Esophagus (tissue), 2 donors: ENCODE measurements around the gene TMEM256. TPM values are rescaled to one million over a fixed set of nuclear protein-coding genes. Genes with fewer than 3 reads are reported as not detected.

Experiments
- H3K27ac ChIP-seq, 2 donors: one replicate each; pipeline ENCODE4 v1.5.1; 2013; ENCODE audit warnings: low read depth in 2 of 2, mild to moderate bottlenecking in 2 of 2, inconsistent platforms in 1 of 2, low read length in 1 of 2, moderate library complexity in 1 of 2
- H3K27me3 ChIP-seq, 2 donors: one replicate each; pipeline ENCODE4 v1.6.1; 2013; ENCODE audit warnings: low read length in 2 of 2, control low read depth in 1 of 2, mild to moderate bottlenecking in 1 of 2; ENCODE audit not compliant: insufficient read depth in 2 of 2, control insufficient read depth in 1 of 2
- H3K36me3 ChIP-seq, 2 donors: one replicate each; pipeline ENCODE4 v1.6.1; 2013; ENCODE audit warnings: low read length in 1 of 2; ENCODE audit not compliant: control insufficient read depth in 2 of 2, insufficient read depth in 2 of 2
- H3K4me1 ChIP-seq, 2 donors: one replicate each; pipeline ENCODE4 v1.6.1; 2013; ENCODE audit warnings: low read length in 1 of 2; ENCODE audit not compliant: control insufficient read depth in 2 of 2, insufficient read depth in 2 of 2
- H3K4me3 ChIP-seq, 2 donors: one replicate each; pipeline ENCODE4 v1.5.1; 2013; ENCODE audit warnings: low read length in 2 of 2, mild to moderate bottlenecking in 2 of 2, low read depth in 1 of 2, moderate library complexity in 1 of 2
- H3K9me3 ChIP-seq, 2 donors: one replicate each; pipeline ENCODE4 v1.6.1; 2013; ENCODE audit warnings: mild to moderate bottlenecking in 2 of 2, low read depth in 1 of 2, low read length in 1 of 2, moderate library complexity in 1 of 2; ENCODE audit not compliant: control insufficient read depth in 2 of 2, insufficient read depth in 1 of 2
- WGBS, 2 donors: extraction: QIAGEN DNeasy Blood & Tissue Kit; methylation state at CpG; one replicate each; pipeline ENCODE4 v1.1.7; 2013; 5-methylcytosine and 5-hydroxymethylcytosine counted together
- polyA plus RNA-seq, 2 donors: library from polyadenylated mRNA; stranded (reverse); fragments of 200-250 nt; gene quantifications; one replicate each; pipeline ENCODE4 v1.2.3, GENCODE V29; 2013
- donor health status: healthy with polysubstance abuse.
- donor health status: Bipolar disorder and iron deficiency.

The TMEM256 gene
- polyA plus RNA-seq, 2 donors = 105 to 158 TPM

GRCh38 chr17:7409716-7410115 lies 5.8 kb upstream of the TMEM256 start:
- WGBS, 2 donors = 90 to 91% methylated on average over 6 of the region's 6 CpGs
- no peaks in the 10 kb centered on the region for H3K27me3 ChIP-seq
- peaks cover 0 to 2% of the 10 kb centered on the region in 2 donors for H3K4me1 ChIP-seq

GRCh38 chr17:7408863-7409262 lies 5.0 kb upstream of the TMEM256 start:
- no peaks in the 10 kb centered on the region for H3K27me3 ChIP-seq
- no peak overlapping the region for H3K27ac ChIP-seq

More at GRCh38 chr17:7409716-7410115, 5.8 kb upstream of the TMEM256 start:
- peaks cover 0 to 7% of the 10 kb centered on the region in 2 donors for H3K36me3 ChIP-seq
- no peak overlapping the region for H3K27ac ChIP-seq
- no peak overlapping the region for H3K4me3 ChIP-seq
- H3K9me3 ChIP-seq = no peaks in the 10 kb centered on the region

GRCh38 chr17:7408252-7408727 lies 4.4 kb upstream of the TMEM256 start:
- Histone ChIP-seq H3K27me3 (no peaks in the 10 kb centered on the region), H3K4me3 (no peak overlapping the region), H3K9me3 (no peaks in the 10 kb centered on the region), H3K36me3 (peaks cover 0 to 7% of the 10 kb centered on the region in 2 donors), H3K27ac (no peak overlapping the region), H3K4me1 (peaks cover 0 to 2% of the 10 kb centered on the region in 2 donors)
- WGBS, 2 donors = 70 to 78% methylated on average over 41 to 58 of the region's 58 CpGs

More at GRCh38 chr17:7408863-7409262, 5.0 kb upstream of the TMEM256 start:
- H3K4me3 ChIP-seq = no peak overlapping the region
- peaks cover 0 to 2% of the 10 kb centered on the region in 2 donors for H3K4me1 ChIP-seq
- WGBS, 2 donors = 73 to 75% methylated on average over 6 of the region's 6 CpGs
- H3K36me3 ChIP-seq = peaks cover 0 to 7% of the 10 kb centered on the region in 2 donors
- no peaks in the 10 kb centered on the region for H3K9me3 ChIP-seq

GRCh38 chr17:7407485-7408251 lies 3.8 kb upstream of the TMEM256 start, which contains the start of gene NLGN2:
NLGN2 (plus strand) TSS chr17:7407845; CDS start chr17:7408256, 411 bp downstream.
- Histone ChIP-seq H3K36me3 (peaks cover 0 to 7% of the 10 kb centered on the region in 2 donors), H3K27me3 (no peaks in the 10 kb centered on the region), H3K4me3 (no peak within 1 kb of the TSS), H3K4me1 (peaks cover 2 to 6% of the 10 kb centered on the region in 2 donors), H3K9me3 (no peaks in the 10 kb centered on the region), H3K27ac (no peak within 1 kb of the TSS)
- 52 to 61% methylated on average over 10 to 11 of the region's 12 CpGs for WGBS, 2 donors

GRCh38 chr17:7407082-7407481 lies 3.2 kb upstream of the TMEM256 start:
- Histone ChIP-seq H3K4me3 (no peak overlapping the region), H3K27ac (no peak overlapping the region), H3K36me3 (peaks cover 0 to 7% of the 10 kb centered on the region in 2 donors), H3K9me3 (no peaks in the 10 kb centered on the region), H3K4me1 (peaks cover 2 to 6% of the 10 kb centered on the region in 2 donors), H3K27me3 (no peaks in the 10 kb centered on the region)
- WGBS, 2 donors = 86 to 89% methylated on average over 13 of the region's 13 CpGs

- Histone ChIP-seq H3K27me3 (no peaks in the 10 kb centered on the region), H3K4me1 (peaks cover 2 to 6% of the 10 kb centered on the region in 2 donors), H3K36me3 (peaks cover 0 to 7% of the 10 kb centered on the region in 2 donors), H3K27ac (no peak overlapping the region), H3K4me3 (no peak overlapping the region), H3K9me3 (no peaks in the 10 kb centered on the region)
- 56 to 58% methylated on average over 12 of the region's 12 CpGs for WGBS, 2 donors
These were observed 2.4 kb upstream of the TMEM256 start for GRCh38 chr17:7406235-7406825.

- H3K4me3 ChIP-seq = peak overlapping the region; percentile 66 to 70
- H3K4me1 ChIP-seq = peaks cover 2 to 6% of the 10 kb centered on the region in 2 donors
- peaks cover 0 to 7% of the 10 kb centered on the region in 2 donors for H3K36me3 ChIP-seq
- H3K27ac ChIP-seq = peak overlapping the region; percentile 80 to 89
- no peaks in the 10 kb centered on the region for H3K27me3 ChIP-seq
- WGBS, 2 donors = 10 to 12% methylated on average over 30 to 38 of the region's 38 CpGs
- H3K9me3 ChIP-seq = no peaks in the 10 kb centered on the region
These were observed 1.7 kb upstream of the TMEM256 start for GRCh38 chr17:7405350-7406234.

- H3K4me1 ChIP-seq = peaks cover 2 to 6% of the 10 kb centered on the region in 2 donors
- peak overlapping the region; percentile 66 to 70 for H3K4me3 ChIP-seq
- no peaks in the 10 kb centered on the region for H3K9me3 ChIP-seq
- 1 to 2% methylated on average over 39 to 65 of the region's 65 CpGs for WGBS, 2 donors
- peaks cover 0 to 7% of the 10 kb centered on the region in 2 donors for H3K36me3 ChIP-seq
- H3K27ac ChIP-seq = peak overlapping the region; percentile 80 to 89
- no peaks in the 10 kb centered on the region for H3K27me3 ChIP-seq
These were observed 946 bp upstream of the TMEM256 start for GRCh38 chr17:7404737-7405349.

- Histone ChIP-seq H3K27me3 (no peaks in the 10 kb centered on the region), H3K4me3 (peak overlapping the region; percentile 66 to 70), H3K36me3 (peaks cover 0 to 2% of the 10 kb centered on the region in 2 donors), H3K9me3 (no peaks in the 10 kb centered on the region), H3K4me1 (peaks cover 2 to 6% of the 10 kb centered on the region in 2 donors), H3K27ac (peak overlapping the region; percentile 79 to 98)
- 1% methylated on average over 13 of the region's 13 CpGs for WGBS, 2 donors
These were observed 245 bp downstream of the TMEM256 start for GRCh38 chr17:7403727-7403976.
